ENCODE data around the gene F3. TPM values are rescaled to one million over a fixed set of nuclear protein-coding genes. Genes with fewer than 3 reads are reported as not detected.

F3 gene
- polyA plus RNA-seq, 1 experiment = 319 TPM

DNA sequence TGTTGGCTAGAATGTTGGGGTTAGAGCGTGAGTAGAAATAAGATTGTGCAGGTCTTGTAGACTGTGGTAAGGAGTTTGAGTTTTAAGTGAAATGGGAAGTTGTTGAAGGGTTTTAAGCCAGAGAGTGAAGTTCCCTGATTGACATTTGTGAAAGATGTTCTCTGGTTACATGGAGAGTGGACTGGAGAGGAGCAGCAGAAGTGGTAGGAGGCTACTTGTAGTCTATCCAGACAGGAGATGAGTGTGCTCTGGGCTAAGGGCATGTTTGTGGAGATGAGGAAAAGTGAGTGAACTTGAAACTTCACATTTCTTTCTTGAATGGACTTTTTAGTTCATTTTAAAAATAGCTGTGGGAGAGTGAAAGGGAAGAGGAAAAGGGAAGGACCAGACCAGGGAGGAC lies 37.0 kb downstream of the F3 start:
- CTCF ChIA-PET = interaction anchor here (5.3 kb wide), 1 partner anchor 301 kb away, joined by 24 read pairs; no protein-coding TSS in a partner anchor

GRCh38 chr1:94503153-94503552 lies 38.4 kb downstream of the F3 start:
- Histone ChIP-seq H3K27me3 (ENCODE audit: control insufficient read depth, insufficient read depth, low read length) (no peaks in the 10 kb centered on the region), H3K4me3 (ENCODE audit: low read depth, low read length) (no peak overlapping the region), H3K27ac (ENCODE audit: low read depth, low read length) (no peak overlapping the region), H3K9me3 (ENCODE audit: control insufficient read depth, insufficient read depth, low read length) (no peaks in the 10 kb centered on the region)
- no peak for DNase-seq (ENCODE audit: low read depth, low spot score)
- CTCF ChIA-PET = interaction anchor here (0.6 to 5.3 kb wide), 6 partner anchors 11 to 1046 kb away, joined by 3 to 24 read pairs (median 6); no protein-coding TSS in a partner anchor
- POLR2A ChIA-PET = no interaction called here
- no peak for TF ChIP-seq CTCF (IDR thresholded peaks at IDR 0.05; ENCODE audit: low read depth, low read length)

More for the DNA sequence above, 37.0 kb downstream of the F3 start:
- Histone ChIP-seq H3K9me3 (ENCODE audit: control insufficient read depth, insufficient read depth, low read length) (no peaks in the 10 kb centered on the region), H3K27ac (ENCODE audit: low read depth, low read length) (no peak overlapping the region), H3K27me3 (ENCODE audit: control insufficient read depth, insufficient read depth, low read length) (no peaks in the 10 kb centered on the region), H3K4me3 (ENCODE audit: low read depth, low read length) (no peak overlapping the region)
- POLR2A ChIA-PET = no interaction called here
- no peak for DNase-seq (ENCODE audit: low read depth, low spot score)
- TF ChIP-seq CTCF (IDR thresholded peaks at IDR 0.05; ENCODE audit: low read depth, low read length) = no peak

- ChIA-PET CTCF (interaction anchor here (0.7 to 5.3 kb wide), 4 partner anchors 12 to 304 kb away, joined by 3 to 24 read pairs (median 12); no protein-coding TSS in a partner anchor), POLR2A (interaction anchor here (0.7 to 1.0 kb wide), 2 partner anchors 15 to 586 kb away, joined by 3 to 5 read pairs; no protein-coding TSS in a partner anchor)
Measured at GRCh38 chr1:94501935-94502334, 39.6 kb downstream of the F3 start.

DNA sequence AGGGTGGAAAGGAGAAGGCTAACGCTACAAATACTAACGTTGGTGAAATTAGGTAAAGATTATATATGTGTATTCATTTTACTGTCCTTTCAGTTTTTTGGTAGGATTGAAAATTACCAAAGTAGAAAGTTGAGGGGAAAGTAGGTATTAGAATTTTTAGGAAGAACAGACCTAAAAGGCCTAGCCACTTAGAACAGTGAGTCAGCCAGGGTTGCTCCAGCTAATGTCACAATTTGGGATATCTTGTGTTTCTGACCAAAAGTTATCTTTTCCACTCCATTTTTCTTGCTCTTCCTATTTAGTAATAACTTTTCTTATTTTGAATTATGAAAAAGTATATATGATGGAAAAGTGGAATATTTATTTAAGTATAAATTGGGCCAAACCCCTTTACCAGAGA lies 40.1 kb downstream of the F3 start:
- ChIA-PET CTCF (interaction anchor here (0.6 to 5.3 kb wide), 3 partner anchors 18 to 304 kb away, joined by 5 to 24 read pairs (median 19); no protein-coding TSS in a partner anchor), POLR2A (no interaction called here)
- Histone ChIP-seq H3K27ac (ENCODE audit: low read depth, low read length) (no peak overlapping the region), H3K9me3 (ENCODE audit: control insufficient read depth, insufficient read depth, low read length) (no peaks in the 10 kb centered on the region), H3K4me3 (ENCODE audit: low read depth, low read length) (no peak overlapping the region), H3K27me3 (ENCODE audit: control insufficient read depth, insufficient read depth, low read length) (no peaks in the 10 kb centered on the region)
- no peak for DNase-seq (ENCODE audit: low read depth, low spot score)
- no peak for TF ChIP-seq CTCF (IDR thresholded peaks at IDR 0.05; ENCODE audit: low read depth, low read length)

More at GRCh38 chr1:94501935-94502334, 39.6 kb downstream of the F3 start:
- DNase-seq (ENCODE audit: low read depth, low spot score) = no peak
- H3K27me3 ChIP-seq (ENCODE audit: control insufficient read depth, insufficient read depth, low read length) = no peaks in the 10 kb centered on the region
- no peak overlapping the region for H3K4me3 ChIP-seq (ENCODE audit: low read depth, low read length)
- H3K9me3 ChIP-seq (ENCODE audit: control insufficient read depth, insufficient read depth, low read length) = no peaks in the 10 kb centered on the region
- no peak overlapping the region for H3K27ac ChIP-seq (ENCODE audit: low read depth, low read length)
- TF ChIP-seq CTCF (IDR thresholded peaks at IDR 0.05; ENCODE audit: low read depth, low read length) = no peak

GRCh38 chr1:94496076-94496755 lies 45.3 kb downstream of the F3 start:
- TF ChIP-seq CTCF (IDR thresholded peaks at IDR 0.05; ENCODE audit: low read depth, low read length) = no peak
- Histone ChIP-seq H3K4me3 (ENCODE audit: low read depth, low read length) (no peak overlapping the region), H3K9me3 (ENCODE audit: control insufficient read depth, insufficient read depth, low read length) (no peaks in the 10 kb centered on the region), H3K27ac (ENCODE audit: low read depth, low read length) (no peak overlapping the region), H3K27me3 (ENCODE audit: control insufficient read depth, insufficient read depth, low read length) (no peaks in the 10 kb centered on the region)
- no peak for DNase-seq (ENCODE audit: low read depth, low spot score)
- POLR2A ChIA-PET = no interaction called here
- CTCF ChIA-PET = interaction anchor here (0.6 to 0.9 kb wide), 5 partner anchors 15 to 327 kb away, joined by 3 to 4 read pairs (median 3); no protein-coding TSS in a partner anchor
